WI38 (cell line): ENCODE results near the gene HMCN1.

Source experiments
- H3K4me3 ChIP-seq: 2 replicates; pipeline ENCODE4 v1.5.1; 2011; ENCODE audit warnings: low read depth, mild to moderate bottlenecking, control low read depth, low read length
- CTCF ChIP-seq: IDR thresholded peaks from 2 replicates; pipeline ENCODE4 v1.5.1; 2012; ENCODE audit warnings: low read depth, mild to moderate bottlenecking, control low read depth, low read length

HMCN1 gene

GRCh38 chr1:186066411-186066810, 332.2 kb downstream of the HMCN1 start:
- TF ChIP-seq CTCF: no peak
- H3K4me3 ChIP-seq: no peak overlapping the region

- H3K4me3 ChIP-seq: no peak overlapping the region
- TF ChIP-seq CTCF: no peak
Measured at GRCh38 chr1:186073697-186074096, 339.5 kb downstream of the HMCN1 start.

GRCh38 chr1:186076006-186076405, 341.8 kb downstream of the HMCN1 start:
- TF ChIP-seq CTCF: no peak
- no peak overlapping the region for H3K4me3 ChIP-seq

- no peak overlapping the region for H3K4me3 ChIP-seq
- TF ChIP-seq CTCF: no peak
Measured at GRCh38 chr1:186078245-186078644, 344.1 kb downstream of the HMCN1 start.

GRCh38 chr1:186079084-186079684, 345.0 kb downstream of the HMCN1 start:
- no peak for TF ChIP-seq CTCF
- no peak overlapping the region for H3K4me3 ChIP-seq

GRCh38 chr1:186082235-186082937, 348.2 kb downstream of the HMCN1 start:
- no peak for TF ChIP-seq CTCF
- no peak overlapping the region for H3K4me3 ChIP-seq

GRCh38 chr1:186086583-186086982, 352.4 kb downstream of the HMCN1 start:
- no peak for TF ChIP-seq CTCF
- no peak overlapping the region for H3K4me3 ChIP-seq
